Testis (tissue), 3 donors: Measurements from ENCODE around the gene GNG14. TPM values are rescaled to one million over a fixed set of nuclear protein-coding genes. Genes with fewer than 3 reads are reported as not detected.

ENCODE experiments used
- DNase-seq: peaks from one replicate; pipeline ENCODE4 v3.0.0-alpha.2; 2019
- H3K27ac ChIP-seq, 2 donors: fragments of 200-600 bp; sonication (generic); one replicate each; pipeline ENCODE4 v1.5.1; 2019
- H3K27me3 ChIP-seq: fragments of 200-600 bp; sonication (generic); one replicate; pipeline ENCODE4 v1.5.1; 2019
- H3K36me3 ChIP-seq: fragments of 200-600 bp; sonication (generic); one replicate; pipeline ENCODE4 v1.5.1; 2017; ENCODE audit warnings: low read depth; ENCODE audit errors: missing control alignments
- H3K4me1 ChIP-seq: fragments of 200-600 bp; sonication (generic); one replicate; pipeline ENCODE4 v1.5.1; 2019
- H3K4me3 ChIP-seq, 2 donors: fragments of 200-600 bp; sonication (generic); one replicate each; pipeline ENCODE4 v1.5.1; 2017 to 2019
- H3K9me3 ChIP-seq: fragments of 200-600 bp; sonication (generic); one replicate; pipeline ENCODE4 v1.5.1; 2017
- CTCF ChIP-seq, 3 experiments: fragments of 450-650 bp in 2 of 3; fragments of 200-600 bp in 1 of 3; sonication (generic) in 1 of 3; IDR thresholded peaks; one replicate each; pipeline ENCODE4 v1.5.1; 2016 to 2019; ENCODE audit warnings: antibody characterized with exemption in 3 of 3, mild to moderate bottlenecking in 2 of 3, moderate library complexity in 1 of 3
- POLR2A ChIP-seq: fragments of 450-650 bp; IDR thresholded peaks from one replicate; pipeline ENCODE4 v1.6.1; 2017; ENCODE audit warnings: antibody characterized with exemption, mild to moderate bottlenecking, moderate library complexity
- WGBS, 2 donors: methylation state at CpG; one replicate each; pipeline ENCODE4 v1.1.5; 2018; 5-methylcytosine and 5-hydroxymethylcytosine counted together
- intact Hi-C: fragments of 100-400 bp; cut with DNase I; formaldehyde crosslinking; loops from one replicate; pipeline ENCODE4 v1.15.1; 2023; ENCODE audit warnings: low total_unique reads
- polyA plus RNA-seq: library from polyadenylated mRNA; stranded (reverse); fragments of 350-450 nt; fragmentation: Illumina TruSeq; extraction: RNeasy Lipid Tissue Mini Kit (QIAGEN cat#74804); gene quantifications from one replicate; pipeline ENCODE4 v1.2.3, GENCODE V29; 2014; ENCODE audit warnings: low read depth, low replicate concordance; ENCODE audit not compliant: insufficient read depth
- total RNA-seq, 2 donors: library from RNA; depleted of rRNA; stranded (reverse); fragments of >200 nt; gene quantifications; one replicate each; pipeline ENCODE4 v1.2.3, GENCODE V29; 2016

The GNG14 gene
- total and polyA plus RNA-seq, 3 donors from 2014 or later: 4.5 TPM; not detected in 2

DNA sequence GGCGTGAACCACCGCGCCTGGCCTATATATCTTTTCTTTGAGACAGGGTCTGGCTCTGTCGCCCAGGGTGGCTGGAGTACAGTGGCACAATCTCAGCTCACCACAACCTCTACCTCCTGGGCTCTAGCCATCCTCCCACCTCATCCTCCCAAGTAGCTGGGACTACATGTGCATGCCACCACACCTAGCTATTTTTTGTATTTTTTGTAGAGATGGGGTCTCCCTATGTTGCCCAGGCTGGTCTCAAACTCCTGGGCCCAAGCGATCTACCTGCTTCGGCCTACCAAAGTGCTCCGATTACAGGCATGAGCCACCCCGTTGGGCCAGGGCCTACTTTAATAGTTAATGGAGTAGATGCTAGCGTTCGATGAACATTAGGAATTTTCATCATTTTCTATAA is 32.5 kb downstream of the GNG14 start:
- 65 to 71% methylated on average over 10 of the region's 10 CpGs for WGBS, 2 donors
- no peak for DNase-seq
- intact Hi-C loops: no loop called here
- peaks cover 22% of the 10 kb centered on the region for H3K4me1 ChIP-seq
- TF ChIP-seq CTCF (IDR thresholded peaks at IDR 0.05): no peak
- no peak for TF ChIP-seq POLR2A
- H3K4me3 ChIP-seq: peak overlapping the region; percentile 75 to 78
- peak overlapping the region; percentile 88 to 95 for H3K27ac ChIP-seq
- H3K36me3 ChIP-seq: no peaks in the 10 kb centered on the region
- no peaks in the 10 kb centered on the region for H3K27me3 ChIP-seq
- no peaks in the 10 kb centered on the region for H3K9me3 ChIP-seq

- Histone ChIP-seq H3K9me3 (no peaks in the 10 kb centered on the region), H3K4me1 (peaks cover 22% of the 10 kb centered on the region), H3K27ac (peak overlapping the region; percentile 88 to 95), H3K27me3 (no peaks in the 10 kb centered on the region), H3K36me3 (no peaks in the 10 kb centered on the region), H3K4me3 (peak overlapping the region; percentile 75 to 78)
- no peak for TF ChIP-seq POLR2A
- no peak for TF ChIP-seq CTCF (IDR thresholded peaks at IDR 0.05)
- peak; percentile 47 for DNase-seq
- intact Hi-C loops: no loop called here
- WGBS, 2 donors: 2 to 4% methylated on average over 14 to 52 of the region's 59 CpGs
Measured at GRCh38 chr19:12720851-12721655, 33.3 kb downstream of the GNG14 start.

- Histone ChIP-seq H3K36me3 (no peaks in the 10 kb centered on the region), H3K9me3 (no peaks in the 10 kb centered on the region), H3K4me1 (peaks cover 22% of the 10 kb centered on the region), H3K4me3 (peak overlapping the region; percentile 75 to 78), H3K27me3 (no peaks in the 10 kb centered on the region), H3K27ac (peak overlapping the region; percentile 88 to 95)
- TF ChIP-seq CTCF (IDR thresholded peaks at IDR 0.05) (no peak), POLR2A (no peak)
- peak; percentile 73 for DNase-seq
- WGBS, 2 donors: 0 to 1% methylated on average over 19 to 31 of the region's 65 CpGs
- intact Hi-C loops: no loop called here
Measured at GRCh38 chr19:12721656-12722565, 34.1 kb downstream of the GNG14 start.

DNA sequence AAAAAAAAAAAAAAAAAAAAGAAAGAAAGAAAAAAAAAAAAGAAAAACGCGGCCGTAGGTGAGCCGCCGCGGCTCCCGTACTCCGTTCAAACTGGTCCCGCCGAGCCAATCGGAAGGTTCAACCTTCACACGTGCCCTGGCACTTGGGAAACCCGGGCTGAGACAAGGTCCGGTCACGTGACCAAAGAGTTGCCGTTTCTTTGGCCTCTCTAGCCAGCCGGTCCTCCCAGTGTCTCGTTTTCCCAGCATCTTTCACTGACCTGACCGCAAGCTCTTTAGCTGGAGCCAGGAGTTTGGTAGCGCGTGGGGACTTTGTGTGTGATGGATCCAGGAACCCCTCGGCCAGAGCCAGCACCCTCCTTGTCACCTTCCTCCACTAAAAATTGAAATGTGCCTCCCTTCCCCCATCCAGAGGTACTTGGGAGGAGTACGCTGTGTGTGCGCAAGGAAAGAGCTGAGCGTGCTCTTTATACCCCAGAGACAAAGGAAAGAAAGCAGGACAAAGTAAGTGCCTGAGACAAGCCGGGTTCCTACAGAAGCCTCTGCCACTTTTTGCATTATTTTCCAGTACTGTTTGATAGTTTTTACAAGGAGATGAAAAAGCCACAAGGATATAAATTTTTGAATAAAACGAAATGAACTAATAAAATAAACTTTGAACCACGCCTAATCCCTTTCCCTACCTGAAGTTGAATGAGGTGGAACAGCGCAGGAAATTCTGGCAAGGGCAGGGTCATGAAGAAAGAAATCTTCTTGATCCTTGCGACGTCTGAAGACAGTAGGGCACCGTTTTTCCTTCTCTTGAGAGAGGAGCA is 35.0 kb downstream of the GNG14 start:
- intact Hi-C loops: no loop called here
- H3K27ac ChIP-seq: peak overlapping the region; percentile 88 to 95
- peak overlapping the region; percentile 75 to 78 for H3K4me3 ChIP-seq
- no peak for TF ChIP-seq POLR2A
- no peaks in the 10 kb centered on the region for H3K36me3 ChIP-seq
- peaks cover 22% of the 10 kb centered on the region for H3K4me1 ChIP-seq
- WGBS, 2 donors: 1% methylated on average over 30 to 32 of the region's 32 CpGs
- H3K9me3 ChIP-seq: no peaks in the 10 kb centered on the region
- DNase-seq: peak; percentile 99
- no peaks in the 10 kb centered on the region for H3K27me3 ChIP-seq

DNA sequence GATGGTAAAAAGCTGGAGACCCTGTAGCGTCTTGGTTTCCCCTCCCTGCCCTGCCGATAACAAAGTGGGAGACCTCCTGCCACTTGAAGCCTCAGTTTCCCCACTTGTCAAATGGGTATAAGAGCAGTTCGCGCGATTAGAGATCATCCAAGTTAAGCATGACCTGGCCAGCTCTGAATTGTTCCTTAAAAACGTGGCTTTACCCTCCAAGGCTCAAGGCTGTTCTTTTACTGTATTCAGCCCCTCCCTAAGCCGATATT is 35.5 kb downstream of the GNG14 start:
- Histone ChIP-seq H3K9me3 (no peaks in the 10 kb centered on the region), H3K36me3 (no peaks in the 10 kb centered on the region), H3K4me1 (peaks cover 22% of the 10 kb centered on the region), H3K27me3 (no peaks in the 10 kb centered on the region), H3K4me3 (peak overlapping the region; percentile 19 to 75), H3K27ac (peak overlapping the region; percentile 2 to 95)
- TF ChIP-seq CTCF (IDR thresholded peaks at IDR 0.05) (no peak), POLR2A (no peak)
- DNase-seq: no peak
- intact Hi-C loops: no loop called here
- 0 to 1% methylated on average over 7 of the region's 7 CpGs for WGBS, 2 donors
